BJ (cell line): ENCODE data around the gene KRTAP4-5. TPM values are rescaled to one million over a fixed set of nuclear protein-coding genes. Genes with fewer than 3 reads are reported as not detected.

ENCODE experiments used
- CTCF ChIA-PET: fragments of 350-600 bp; formaldehyde crosslinking; extraction: SDS; loops from one replicate; lab custom pipeline; 2021; ENCODE audit warnings: antibody characterized with exemption, inconsistent platforms; lab: Yijun Ruan, JAX
- POLR2A ChIA-PET: fragments of 300-600 bp; sonication (Branson Sonifier 250); formaldehyde crosslinking; extraction: SDS; loops from one replicate; lab custom pipeline; 2021; ENCODE audit warnings: antibody characterized with exemption; lab: Charles Lee
- DNase-seq: peaks from one replicate; pipeline ENCODE4 v3.0.0-alpha.2; 2011; ENCODE audit warnings: low read depth
- H3K27me3 ChIP-seq: 2 replicates; pipeline ENCODE4 v1.6.0; 2011; ENCODE audit warnings: low read length; ENCODE audit not compliant: control insufficient read depth, insufficient read depth
- H3K36me3 ChIP-seq: 2 replicates; pipeline ENCODE4 v1.5.1; 2011; ENCODE audit warnings: low read length; ENCODE audit not compliant: control insufficient read depth, insufficient read depth
- H3K4me3 ChIP-seq: 2 replicates; pipeline ENCODE4 v1.5.1; 2011; ENCODE audit warnings: low read depth, mild to moderate bottlenecking, control low read depth, low read length
- polyA plus RNA-seq: library from polyadenylated mRNA; depleted of rRNA; stranded (reverse); fragments of >200 nt; gene quantifications from 2 replicates; pipeline ENCODE4 v1.2.3, GENCODE V29; 2011
- TF ChIP-seq, protein P1 (sequence below): IDR thresholded peaks from 2 replicates; pipeline ENCODE4 v1.5.1; 2011; ENCODE audit warnings: low read depth, mild to moderate bottlenecking, control low read depth, inconsistent platforms, low read length, moderate library complexity; ENCODE audit not compliant: insufficient read depth

KRTAP4-5 gene
- polyA plus RNA-seq, 1 experiment: not detected

DNA sequence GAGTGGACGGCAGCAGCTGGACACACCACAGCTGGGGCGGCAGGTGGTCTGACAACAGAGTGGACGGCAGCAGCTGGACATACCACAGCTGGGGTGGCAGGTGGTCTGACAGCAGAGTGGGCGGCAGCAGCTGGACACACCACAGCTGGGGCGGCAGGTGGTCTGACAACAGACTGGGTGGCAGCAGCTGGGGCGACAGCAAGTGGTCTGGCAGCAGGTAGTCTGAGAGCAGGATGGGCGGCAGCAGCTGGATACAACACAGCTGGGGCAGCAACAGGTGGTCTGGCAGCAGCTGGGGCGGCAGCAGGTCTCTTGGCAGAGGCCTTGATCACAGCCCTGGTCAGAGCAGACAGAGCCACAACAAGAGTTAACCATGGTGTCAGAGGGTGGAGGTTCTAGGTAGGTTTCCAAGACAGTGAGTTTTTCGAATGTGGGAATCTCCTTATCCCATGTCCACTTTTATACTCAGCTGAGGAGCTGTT lies 34.9 kb upstream of the KRTAP4-5 start, which contains the start of gene KRTAP4-1:
Gene KRTAP4-1, minus strand, starts transcription at position 432 of the 482 bp plus-strand sequence. Its CDS starts 57 bp downstream, at position 375.
- DNase-seq: no peak
- POLR2A ChIA-PET: no interaction called here
- Histone ChIP-seq H3K4me3 (no peak within 1 kb of the TSS), H3K27me3 (no peaks in the 10 kb centered on the region; the same call in 1 of the 2 replicates), H3K36me3 (no peaks in the 10 kb centered on the region)
- TF ChIP-seq, protein P1, sequence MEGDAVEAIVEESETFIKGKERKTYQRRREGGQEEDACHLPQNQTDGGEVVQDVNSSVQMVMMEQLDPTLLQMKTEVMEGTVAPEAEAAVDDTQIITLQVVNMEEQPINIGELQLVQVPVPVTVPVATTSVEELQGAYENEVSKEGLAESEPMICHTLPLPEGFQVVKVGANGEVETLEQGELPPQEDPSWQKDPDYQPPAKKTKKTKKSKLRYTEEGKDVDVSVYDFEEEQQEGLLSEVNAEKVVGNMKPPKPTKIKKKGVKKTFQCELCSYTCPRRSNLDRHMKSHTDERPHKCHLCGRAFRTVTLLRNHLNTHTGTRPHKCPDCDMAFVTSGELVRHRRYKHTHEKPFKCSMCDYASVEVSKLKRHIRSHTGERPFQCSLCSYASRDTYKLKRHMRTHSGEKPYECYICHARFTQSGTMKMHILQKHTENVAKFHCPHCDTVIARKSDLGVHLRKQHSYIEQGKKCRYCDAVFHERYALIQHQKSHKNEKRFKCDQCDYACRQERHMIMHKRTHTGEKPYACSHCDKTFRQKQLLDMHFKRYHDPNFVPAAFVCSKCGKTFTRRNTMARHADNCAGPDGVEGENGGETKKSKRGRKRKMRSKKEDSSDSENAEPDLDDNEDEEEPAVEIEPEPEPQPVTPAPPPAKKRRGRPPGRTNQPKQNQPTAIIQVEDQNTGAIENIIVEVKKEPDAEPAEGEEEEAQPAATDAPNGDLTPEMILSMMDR: no peak
- CTCF ChIA-PET: no interaction called here

DNA sequence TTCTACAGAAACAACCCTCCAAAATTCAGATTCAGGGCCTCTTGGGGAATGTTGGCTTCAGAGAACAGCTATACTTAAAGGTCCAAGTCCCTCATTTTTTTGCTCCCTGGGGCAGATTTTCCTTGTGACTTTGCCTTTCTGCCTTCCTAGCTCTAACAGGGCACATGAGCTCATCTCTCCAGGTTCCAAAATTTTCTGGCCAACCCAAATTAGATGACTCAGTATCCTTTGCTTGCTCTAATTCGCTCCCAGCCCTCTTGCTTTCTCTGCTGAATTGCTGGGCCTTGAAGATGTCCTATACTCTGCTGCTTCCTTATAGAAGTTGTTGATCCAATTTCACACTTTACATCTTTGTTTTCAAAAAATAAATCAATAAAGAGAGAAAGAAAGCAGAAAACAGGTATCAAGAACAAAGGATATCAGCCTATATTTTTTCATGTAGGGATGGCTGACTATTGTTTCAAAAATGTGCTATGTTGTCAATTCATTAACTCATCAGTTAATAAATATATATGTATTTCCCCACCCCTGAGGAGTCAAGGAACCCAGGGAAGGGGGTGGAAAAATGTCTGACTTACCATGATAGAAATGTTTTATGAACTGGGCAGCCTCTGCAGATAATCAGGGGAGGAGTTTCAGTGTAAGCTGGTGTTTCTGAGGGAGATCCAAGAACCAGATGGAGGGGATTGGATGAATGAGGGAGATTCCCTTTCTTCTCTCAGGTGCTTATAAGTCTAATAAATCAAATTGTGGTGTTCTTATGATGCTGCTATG lies 29.4 kb upstream of the KRTAP4-5 start:
- H3K27me3 ChIP-seq: no peaks in the 10 kb centered on the region
- CTCF ChIA-PET: no interaction called here
- no peaks in the 10 kb centered on the region for H3K36me3 ChIP-seq
- TF ChIP-seq, protein P1: no peak
- DNase-seq: no peak
- POLR2A ChIA-PET: no interaction called here
- no peak overlapping the region for H3K4me3 ChIP-seq

DNA sequence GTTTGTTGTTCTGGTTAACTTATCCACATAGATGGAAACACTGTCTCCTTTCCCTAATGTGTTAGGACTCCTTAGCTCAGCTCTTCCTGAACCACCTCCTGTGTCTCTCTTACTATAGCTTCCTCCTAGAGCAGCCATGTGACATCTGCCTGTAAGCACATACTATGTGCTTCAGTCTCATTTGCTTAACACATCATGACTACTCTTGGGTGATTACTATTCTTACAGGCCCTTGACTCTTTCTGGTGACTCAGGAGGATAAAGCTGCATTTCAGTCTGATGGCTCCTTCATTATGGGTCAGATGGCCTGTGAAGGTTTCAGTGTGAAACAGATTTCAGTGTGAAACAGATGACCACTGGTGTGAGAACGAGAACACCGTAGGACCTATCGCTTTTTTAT lies 28.7 kb upstream of the KRTAP4-5 start:
- TF ChIP-seq, protein P1: no peak
- DNase-seq: no peak
- Histone ChIP-seq H3K27me3 (no peaks in the 10 kb centered on the region), H3K36me3 (no peaks in the 10 kb centered on the region), H3K4me3 (no peak overlapping the region)
- CTCF ChIA-PET: no interaction called here
- POLR2A ChIA-PET: no interaction called here

DNA sequence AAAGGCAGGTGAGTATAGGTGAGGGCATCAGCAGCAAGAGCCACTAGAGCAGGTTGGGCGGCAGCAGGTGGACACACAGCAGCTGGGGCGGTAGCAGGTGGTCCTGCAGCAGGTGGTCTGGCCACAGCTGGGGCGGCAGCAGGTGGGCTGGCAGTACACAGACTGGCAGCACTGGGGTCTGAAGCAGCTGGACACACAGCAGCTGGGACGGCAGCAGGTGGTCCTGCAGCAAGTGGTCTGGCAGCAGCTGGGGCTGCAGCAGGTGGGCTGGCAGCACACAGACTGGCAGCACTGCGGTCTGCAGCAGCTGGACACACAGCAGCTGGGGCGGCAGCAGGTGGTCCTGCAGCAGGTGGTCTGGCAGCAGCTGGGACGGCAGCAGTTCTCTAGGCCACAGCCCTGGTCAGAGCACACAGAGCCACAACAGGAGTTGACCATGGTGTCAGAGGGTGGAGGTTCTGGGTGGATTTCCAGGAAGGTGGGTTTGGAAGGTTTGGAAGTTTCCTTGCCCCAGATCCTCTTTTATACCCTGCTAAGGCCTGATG lies 28.2 kb upstream of the KRTAP4-5 start, which contains the start of gene KRTAP4-2:
Gene KRTAP4-2, minus strand, starts transcription at position 495 of the 545 bp plus-strand sequence. Its CDS starts 57 bp downstream, at position 438.
- TF ChIP-seq, protein P1: no peak
- Histone ChIP-seq H3K36me3 (no peaks in the 10 kb centered on the region), H3K27me3 (no peaks in the 10 kb centered on the region), H3K4me3 (no peak within 1 kb of the TSS)
- POLR2A ChIA-PET: no interaction called here
- DNase-seq: no peak
- CTCF ChIA-PET: no interaction called here

DNA sequence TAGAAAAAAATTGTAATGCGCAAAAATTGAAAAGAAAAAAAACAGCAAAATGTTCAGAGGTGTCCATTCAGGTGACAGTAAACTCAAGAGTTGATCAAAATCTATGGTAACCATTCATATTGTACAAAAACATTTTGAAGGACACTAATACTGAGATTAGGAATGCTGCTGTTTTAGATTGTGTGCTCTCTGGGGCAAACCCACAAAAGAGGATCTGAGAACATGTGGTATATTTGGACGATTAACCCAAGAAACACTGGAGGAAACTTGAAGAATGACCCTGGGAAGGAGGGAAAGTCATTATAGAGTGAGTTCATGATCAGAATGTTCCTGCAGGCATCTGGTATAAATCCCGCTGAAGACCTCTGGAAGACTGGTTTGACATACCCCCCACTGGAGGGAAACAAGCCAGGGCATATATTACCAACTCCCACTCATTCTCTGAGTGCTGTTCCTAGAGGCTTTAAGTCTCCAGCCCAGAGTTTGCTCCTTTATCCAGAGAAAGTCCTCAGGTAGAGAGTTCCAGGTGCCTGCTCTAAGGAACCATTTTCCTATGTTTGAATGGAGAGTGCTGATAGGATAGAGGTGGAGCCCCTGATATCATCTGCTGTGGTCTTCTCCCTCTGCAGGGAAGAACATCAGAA lies 27.2 kb upstream of the KRTAP4-5 start:
- CTCF ChIA-PET: no interaction called here

More for the DNA sequence above, 27.2 kb upstream of the KRTAP4-5 start:
- DNase-seq: no peak
- Histone ChIP-seq H3K4me3 (no peak overlapping the region), H3K36me3 (no peaks in the 10 kb centered on the region), H3K27me3 (no peaks in the 10 kb centered on the region)
- POLR2A ChIA-PET: no interaction called here
- TF ChIP-seq, protein P1: no peak
